ENCODE results near the gene USP5.
A peak's percentile ranks its signal among the peaks of the same experiment; 100 is the strongest.

USP5 gene

DNA sequence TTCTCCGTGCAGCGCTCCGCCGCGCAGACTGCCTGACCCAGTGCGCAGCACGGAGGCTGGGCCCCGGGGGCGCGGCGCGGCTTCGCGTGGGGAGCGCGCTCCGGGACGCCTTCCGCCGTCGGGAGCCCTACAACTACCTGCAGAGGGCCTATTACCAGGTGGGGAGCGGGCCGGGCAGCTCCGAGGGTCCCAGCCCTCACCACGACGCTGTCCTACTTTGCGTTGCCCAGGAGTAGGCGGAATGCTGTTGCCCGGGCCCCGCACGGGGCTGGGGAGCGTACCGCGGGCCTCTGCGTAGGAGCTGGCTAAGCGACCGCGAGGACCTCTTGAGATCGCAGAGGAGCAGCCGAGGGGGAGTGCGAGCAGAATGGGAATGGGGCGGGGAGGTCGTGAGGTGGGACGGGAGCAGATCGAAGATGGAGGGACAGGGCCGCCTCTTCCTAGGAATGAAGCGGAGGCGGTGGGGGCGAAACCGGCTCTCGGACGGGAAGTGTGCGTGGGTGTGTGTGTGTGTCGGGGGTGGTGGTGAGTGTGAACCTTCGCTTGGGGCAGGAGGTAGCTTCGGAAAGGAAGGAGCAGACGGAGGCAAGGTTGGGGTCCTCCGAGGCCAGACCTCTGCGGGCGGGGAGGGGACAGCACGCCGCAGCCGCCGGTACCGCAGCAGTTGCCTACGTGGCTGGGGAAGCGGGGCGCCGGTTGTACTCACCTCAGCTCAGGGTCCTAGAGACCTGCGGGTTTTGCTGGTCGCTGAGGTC lies 23.0 kb upstream of the USP5 start:
- TF ChIP-seq, protein P1, sequence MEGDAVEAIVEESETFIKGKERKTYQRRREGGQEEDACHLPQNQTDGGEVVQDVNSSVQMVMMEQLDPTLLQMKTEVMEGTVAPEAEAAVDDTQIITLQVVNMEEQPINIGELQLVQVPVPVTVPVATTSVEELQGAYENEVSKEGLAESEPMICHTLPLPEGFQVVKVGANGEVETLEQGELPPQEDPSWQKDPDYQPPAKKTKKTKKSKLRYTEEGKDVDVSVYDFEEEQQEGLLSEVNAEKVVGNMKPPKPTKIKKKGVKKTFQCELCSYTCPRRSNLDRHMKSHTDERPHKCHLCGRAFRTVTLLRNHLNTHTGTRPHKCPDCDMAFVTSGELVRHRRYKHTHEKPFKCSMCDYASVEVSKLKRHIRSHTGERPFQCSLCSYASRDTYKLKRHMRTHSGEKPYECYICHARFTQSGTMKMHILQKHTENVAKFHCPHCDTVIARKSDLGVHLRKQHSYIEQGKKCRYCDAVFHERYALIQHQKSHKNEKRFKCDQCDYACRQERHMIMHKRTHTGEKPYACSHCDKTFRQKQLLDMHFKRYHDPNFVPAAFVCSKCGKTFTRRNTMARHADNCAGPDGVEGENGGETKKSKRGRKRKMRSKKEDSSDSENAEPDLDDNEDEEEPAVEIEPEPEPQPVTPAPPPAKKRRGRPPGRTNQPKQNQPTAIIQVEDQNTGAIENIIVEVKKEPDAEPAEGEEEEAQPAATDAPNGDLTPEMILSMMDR (IDR thresholded peaks at IDR 0.05; ENCODE audit: low read depth, low read length) = no peak
- peak overlapping the region; percentile 94 for H3K4me3 ChIP-seq (ENCODE audit: low read depth, low read length)
- in situ Hi-C loops (cut with HindIII; ENCODE audit: low sequenced_read_pairs) = no loop called here
- peak; percentile 61 for DNase-seq (ENCODE audit: low read depth, low spot score)

GRCh38 chr12:6829536-6830220 lies 22.3 kb upstream of the USP5 start:
- no peak for DNase-seq (ENCODE audit: low read depth, low spot score)
- TF ChIP-seq, protein P1 (IDR thresholded peaks at IDR 0.05; ENCODE audit: low read depth, low read length) = peak; percentile 34
- H3K4me3 ChIP-seq (ENCODE audit: low read depth, low read length) = peak overlapping the region; percentile 94
- in situ Hi-C loops (cut with HindIII; ENCODE audit: low sequenced_read_pairs) = no loop called here

DNA sequence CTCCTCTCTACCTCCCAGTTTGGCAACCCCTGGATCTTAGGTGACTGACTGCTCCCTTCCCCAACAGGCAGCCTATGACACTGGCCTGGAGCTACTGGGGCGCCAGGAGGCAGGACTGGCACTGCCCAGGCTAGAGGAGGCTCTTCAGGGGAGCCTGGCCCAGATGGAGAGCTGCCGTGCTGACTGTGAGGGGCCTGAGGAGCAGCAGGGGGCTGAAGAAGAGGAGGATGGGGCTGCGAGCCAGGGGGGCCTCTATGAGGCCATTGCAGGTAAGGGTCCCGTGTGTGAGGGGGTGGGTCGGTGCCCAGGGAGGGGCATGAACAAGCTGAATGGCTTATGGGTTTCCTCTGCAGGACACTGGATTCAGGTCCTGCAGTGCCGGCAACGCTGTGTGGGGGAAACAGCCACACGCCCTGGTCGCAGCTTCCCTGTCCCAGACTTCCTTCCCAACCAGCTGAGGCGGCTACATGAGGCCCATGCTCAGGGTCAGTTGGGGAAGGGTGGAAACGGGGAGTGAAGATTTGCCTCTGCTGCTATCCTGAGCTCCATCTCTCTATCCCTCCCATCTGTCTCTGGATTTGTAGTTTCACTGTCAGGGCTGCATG lies 21.6 kb upstream of the USP5 start:
- DNase-seq (ENCODE audit: low read depth, low spot score) = no peak
- TF ChIP-seq, protein P1 (IDR thresholded peaks at IDR 0.05; ENCODE audit: low read depth, low read length) = no peak
- no peak overlapping the region for H3K4me3 ChIP-seq (ENCODE audit: low read depth, low read length)
- in situ Hi-C loops (cut with HindIII; ENCODE audit: low sequenced_read_pairs) = no loop called here

GRCh38 chr12:6830999-6831398 lies 21.0 kb upstream of the USP5 start:
- no peak for DNase-seq (ENCODE audit: low read depth, low spot score)
- in situ Hi-C loops (cut with HindIII; ENCODE audit: low sequenced_read_pairs) = no loop called here
- no peak overlapping the region for H3K4me3 ChIP-seq (ENCODE audit: low read depth, low read length)
- TF ChIP-seq, protein P1 (IDR thresholded peaks at IDR 0.05; ENCODE audit: low read depth, low read length) = no peak

- TF ChIP-seq, protein P1 (IDR thresholded peaks at IDR 0.05; ENCODE audit: low read depth, low read length) = no peak
- no peak for DNase-seq (ENCODE audit: low read depth, low spot score)
- no peak overlapping the region for H3K4me3 ChIP-seq (ENCODE audit: low read depth, low read length)
- in situ Hi-C loops (cut with HindIII; ENCODE audit: low sequenced_read_pairs) = no loop called here
Observed at GRCh38 chr12:6831450-6831995, 20.4 kb upstream of the USP5 start.

DNA sequence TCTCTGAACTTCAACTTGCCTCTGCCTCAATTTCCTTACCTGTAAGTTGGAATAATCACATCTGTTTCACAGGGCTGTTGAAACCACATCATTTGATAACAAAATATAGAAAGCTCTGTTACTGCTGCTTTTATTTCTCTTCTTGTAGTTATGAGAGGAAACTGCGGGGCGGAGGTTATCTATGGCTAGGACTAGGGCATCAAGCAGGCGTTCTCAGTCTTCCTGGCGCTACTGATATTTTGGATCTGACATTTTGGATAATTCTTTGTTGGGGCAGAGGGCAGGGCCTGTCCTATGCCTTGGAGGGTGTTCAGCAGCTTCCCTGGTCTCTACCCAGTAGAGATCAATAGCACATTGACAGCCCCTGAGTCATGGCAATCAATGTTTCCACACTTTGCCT lies 19.8 kb upstream of the USP5 start:
- H3K4me3 ChIP-seq (ENCODE audit: low read depth, low read length) = no peak overlapping the region
- DNase-seq (ENCODE audit: low read depth, low spot score) = no peak
- in situ Hi-C loops (cut with HindIII; ENCODE audit: low sequenced_read_pairs) = no loop called here
- TF ChIP-seq, protein P1 (IDR thresholded peaks at IDR 0.05; ENCODE audit: low read depth, low read length) = no peak

All from astrocyte of the spinal cord (primary cell).